Stimulated activated naive CD4-positive, alpha-beta T cell treated with Interleukin-2 at 50 U/mL for 16 hours (primary cell): Measurements from ENCODE around the gene RETREG3.
"Not testable (repeated sequence)": the region's sequence is repeated elsewhere in the genome, so short reads cannot be mapped to it uniquely, and the experiment has no call there.

ENCODE experiments used
- DNase-seq: peaks from one replicate; lab custom pipeline; 2025; lab: John Stamatoyannopoulos, UW

The RETREG3 gene

DNA sequence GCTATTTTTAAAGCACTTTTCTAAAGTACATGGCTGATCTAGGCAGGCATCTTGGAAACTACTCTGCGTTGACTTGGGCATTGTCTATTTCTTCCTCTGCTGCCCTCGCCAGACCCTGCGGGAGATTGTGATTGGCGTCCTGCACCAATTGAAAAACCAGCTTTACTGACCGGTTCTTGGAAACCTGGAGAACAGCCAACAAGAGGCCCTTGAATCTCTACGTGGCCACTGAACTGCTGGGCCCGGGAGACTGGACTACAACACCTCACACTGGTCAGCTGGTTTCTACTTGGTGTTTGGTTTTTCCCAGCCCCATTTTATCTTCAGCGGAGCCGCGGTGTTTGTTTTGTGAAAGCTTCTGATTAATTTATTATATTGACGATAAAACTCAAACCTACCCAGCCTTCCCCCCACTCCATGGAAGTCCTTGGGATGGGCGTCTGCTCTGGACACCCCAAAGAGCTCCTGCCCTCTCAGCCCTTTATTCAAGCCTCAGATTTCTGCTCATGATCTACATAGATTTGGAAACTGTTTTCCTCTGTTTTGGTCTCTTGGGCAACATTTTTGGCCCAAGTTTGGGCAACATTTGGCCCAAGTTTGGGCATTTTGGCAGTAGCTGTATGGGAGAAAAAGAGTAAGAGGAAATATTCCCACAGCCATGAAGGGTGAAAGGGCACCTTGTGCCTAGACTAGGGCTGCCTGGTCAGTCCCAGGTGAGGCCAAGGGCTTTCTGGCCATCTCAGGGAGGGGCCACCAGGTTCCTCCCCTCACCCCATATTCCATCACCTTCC is 37.5 kb downstream of the RETREG3 start:
- DNase-seq, result no peak

DNA sequence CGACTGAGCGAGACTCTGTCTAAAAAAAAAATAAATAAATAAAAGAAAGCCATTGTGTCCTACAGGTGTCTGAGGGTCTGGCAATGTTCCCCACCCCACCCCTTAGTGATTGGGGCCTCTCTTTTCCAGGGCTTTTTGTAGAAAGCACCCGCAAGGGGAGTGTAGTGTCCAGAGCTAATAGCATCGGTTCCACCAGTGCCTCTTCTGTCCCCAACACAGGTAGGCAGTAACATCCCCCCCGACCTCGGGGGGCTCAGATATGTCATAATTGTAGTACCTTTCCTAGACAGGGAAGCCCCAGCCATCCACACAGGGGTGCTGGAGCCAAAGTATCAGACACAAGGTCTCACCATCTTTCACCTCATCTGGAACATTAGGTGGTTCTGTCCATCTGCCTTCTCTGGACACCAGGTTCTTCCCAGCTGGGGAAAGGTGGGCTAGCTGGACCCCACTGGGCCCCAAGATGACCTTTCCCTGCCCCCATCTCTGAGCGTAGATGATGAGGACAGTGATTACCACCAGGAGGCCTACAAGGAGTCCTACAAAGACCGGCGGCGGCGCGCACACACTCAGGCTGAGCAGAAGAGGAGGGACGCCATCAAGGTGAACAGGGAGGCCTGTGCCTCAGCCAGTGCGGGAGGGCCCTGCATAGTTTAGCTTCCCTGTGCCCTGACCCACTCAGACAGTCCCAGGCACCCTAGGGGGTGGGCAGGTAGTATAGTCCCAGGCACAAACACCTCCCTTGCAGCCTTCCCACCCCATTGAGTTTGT is 40.6 kb downstream of the RETREG3 start:
- DNase-seq, result no peak

DNA sequence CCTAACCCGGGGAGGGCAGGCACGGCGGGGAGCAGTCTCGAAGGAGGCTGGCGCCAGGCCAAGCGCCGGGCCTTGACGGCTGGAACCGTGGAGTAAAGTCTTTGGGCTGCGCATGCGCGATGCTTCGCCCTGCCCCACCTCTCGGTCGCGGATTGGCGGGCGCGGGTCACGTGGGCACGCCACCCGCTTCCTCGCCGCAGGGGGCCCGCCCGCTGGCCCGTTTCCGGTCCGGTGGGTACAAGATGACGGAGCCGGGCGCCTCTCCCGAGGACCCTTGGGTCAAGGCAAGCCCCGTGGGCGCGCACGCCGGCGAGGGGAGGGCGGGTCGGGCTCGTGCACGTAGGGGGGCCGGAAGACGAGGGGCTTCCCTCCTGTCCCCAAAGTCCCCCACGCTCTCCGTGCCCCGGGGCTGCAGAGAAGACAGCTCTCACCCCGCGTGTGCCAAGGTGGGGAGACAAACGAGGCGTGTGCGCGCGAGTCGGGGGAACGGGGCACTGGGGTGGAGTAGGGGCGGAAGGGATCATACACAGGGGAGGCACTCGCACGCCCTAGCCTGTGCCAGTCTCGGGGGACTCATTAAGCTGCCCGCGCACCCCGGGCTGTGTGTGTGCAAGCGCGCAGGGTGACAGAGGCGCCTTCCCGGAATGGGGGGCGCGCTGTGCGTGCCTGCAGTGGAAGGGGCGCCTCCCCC is 42.1 kb downstream of the RETREG3 start, which contains the start of gene MLX:
Gene MLX (plus strand): TSS at position 218 of the 691 bp plus-strand sequence. CDS start 25 bp downstream, at position 243.
- DNase-seq, result peak; percentile 85

DNA sequence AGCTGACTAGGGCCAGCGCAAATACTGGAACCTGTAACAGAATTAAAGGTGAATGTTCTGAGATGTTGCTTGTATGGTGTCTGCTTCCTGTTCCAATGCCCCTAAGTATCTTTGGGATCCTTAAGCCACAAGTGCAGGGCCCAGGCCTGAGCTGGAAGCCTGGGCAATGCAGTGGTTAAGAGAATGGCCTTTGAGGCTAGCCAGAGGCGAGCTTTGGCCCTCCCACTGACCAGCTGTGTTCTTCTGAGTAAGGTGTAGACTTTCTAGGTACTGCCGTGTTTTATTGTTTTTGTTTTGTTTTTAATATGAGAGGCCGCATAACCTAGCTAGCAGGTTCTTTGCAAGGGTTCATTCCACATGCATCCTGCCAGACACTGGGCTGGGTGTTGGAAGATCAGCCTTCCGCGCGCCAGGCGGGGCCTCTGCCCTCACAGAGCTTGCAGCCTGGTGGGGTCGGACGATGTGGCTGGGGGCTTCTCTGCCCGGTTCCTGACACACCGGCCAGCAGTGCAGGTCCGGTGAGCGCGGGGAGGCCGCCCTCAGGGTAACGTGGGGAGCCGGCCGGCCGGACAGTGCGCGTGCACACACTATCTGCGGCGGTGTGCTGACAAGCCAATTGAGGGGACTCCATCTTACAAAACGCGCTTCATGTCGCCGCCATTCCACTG is 42.8 kb downstream of the RETREG3 start:
- DNase-seq, result no peak

DNA sequence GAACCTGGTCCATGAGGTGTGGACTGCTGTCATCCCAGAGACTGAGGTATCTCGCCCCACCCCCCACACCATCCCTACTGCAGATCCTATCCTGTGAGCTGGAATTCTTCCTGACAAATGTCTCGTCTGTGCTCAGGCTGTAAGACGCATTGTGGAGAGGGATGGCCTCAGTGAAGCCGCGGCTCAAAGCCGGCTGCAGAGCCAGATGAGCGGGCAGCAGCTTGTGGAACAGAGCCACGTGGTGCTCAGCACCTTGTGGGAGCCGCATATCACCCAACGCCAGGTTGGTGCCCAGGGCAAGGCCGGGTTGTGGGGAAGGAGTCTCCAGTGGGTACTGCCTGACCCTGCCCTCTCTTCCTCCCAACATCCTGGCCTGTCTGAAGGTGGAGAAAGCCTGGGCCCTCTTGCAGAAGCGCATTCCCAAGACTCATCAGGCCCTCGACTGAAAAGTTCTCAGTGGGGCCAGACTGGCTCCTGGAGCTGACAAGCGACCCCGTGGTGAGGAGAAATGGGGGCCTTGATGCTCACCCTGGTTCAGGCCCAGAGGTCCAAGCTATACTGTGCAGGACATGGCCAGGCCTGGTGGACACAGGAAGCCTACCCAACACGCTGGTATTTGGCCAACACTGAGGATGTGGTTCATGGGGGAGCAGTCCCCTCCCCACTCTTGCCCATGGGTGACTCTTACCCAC is 43.5 kb downstream of the RETREG3 start:
- no peak for DNase-seq

DNA sequence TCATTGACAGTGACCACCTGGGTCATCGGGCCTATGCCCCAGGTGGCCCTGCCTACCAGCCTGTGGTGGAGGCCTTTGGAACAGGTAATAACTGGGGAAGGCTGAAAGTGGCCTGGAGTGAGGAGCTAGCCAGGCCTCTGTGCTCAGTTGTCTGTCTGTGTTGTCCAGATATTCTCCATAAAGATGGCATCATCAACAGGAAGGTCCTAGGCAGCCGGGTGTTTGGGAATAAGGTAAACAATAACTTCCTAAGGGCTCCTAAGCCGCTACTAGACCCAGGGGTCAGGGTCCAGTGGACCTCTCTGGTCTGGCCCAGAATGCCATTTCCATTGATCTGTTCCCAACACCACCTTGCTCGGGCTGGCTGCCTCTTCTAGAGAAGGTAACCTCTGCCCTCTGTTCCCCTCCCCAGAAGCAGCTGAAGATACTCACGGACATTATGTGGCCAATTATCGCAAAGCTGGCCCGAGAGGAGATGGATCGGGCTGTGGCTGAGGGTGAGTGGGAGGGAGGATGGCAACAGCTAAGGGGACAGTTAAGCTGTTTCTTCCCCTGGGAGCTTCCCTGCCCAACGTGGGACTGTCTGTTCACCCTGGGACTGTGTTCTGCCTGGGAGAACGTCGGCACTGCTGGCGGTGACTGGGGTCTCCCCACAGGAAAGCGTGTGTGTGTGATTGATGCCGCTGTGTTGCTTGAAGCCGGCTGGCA is 44.2 kb downstream of the RETREG3 start:
- DNase-seq, result no peak

DNA sequence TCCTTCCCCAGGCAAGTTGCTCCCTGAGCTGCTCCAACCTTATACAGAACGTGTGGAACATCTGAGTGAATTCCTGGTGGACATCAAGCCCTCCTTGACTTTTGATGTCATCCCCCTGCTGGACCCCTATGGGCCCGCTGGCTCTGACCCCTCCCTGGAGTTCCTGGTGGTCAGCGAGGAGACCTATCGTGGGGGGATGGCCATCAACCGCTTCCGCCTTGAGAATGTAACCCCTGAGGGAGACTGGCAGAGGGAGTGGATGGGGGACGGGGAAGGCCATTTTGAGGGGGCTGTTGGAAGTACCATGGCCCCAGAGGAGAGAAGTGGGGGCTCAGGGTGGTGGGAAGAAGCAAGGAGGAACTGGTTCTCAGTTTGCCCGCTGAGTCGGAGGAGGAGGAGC is 45.2 kb downstream of the RETREG3 start:
- DNase-seq, result no peak

DNA sequence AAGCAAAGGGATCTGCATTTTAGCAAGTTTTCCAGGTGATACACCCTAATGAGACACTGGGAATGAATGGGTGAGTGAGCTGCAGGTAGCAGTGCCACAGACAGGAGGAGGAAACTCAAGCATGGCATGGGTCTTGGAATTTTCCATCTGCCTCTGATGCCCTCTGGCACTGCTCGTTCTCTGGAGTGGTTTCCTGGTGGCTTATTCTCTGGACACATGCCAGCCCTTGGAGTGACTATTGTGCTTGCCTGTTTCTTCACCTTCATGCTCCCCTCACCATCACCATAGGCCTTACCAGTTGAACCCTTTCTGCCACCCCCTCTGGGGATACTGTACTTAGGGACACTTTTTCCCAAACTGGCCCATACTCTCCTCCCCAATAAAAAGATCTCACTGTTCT is 45.6 kb downstream of the RETREG3 start:
- no peak for DNase-seq

DNA sequence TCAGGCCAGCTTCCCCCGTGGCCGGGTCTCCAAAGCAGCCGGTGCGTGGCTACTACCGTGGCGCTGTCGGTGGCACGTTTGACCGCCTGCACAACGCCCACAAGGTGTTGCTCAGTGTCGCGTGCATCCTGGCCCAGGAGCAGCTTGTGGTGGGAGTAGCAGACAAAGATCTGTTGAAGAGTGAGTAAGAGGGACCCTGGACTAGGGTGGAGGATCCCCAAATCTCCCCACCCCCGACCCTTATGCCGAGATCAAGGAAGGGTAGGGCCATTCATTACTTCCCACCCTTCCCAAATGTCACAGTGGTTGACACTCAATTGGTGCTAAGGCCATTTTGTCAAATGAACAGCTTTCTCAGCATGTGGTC is 46.0 kb downstream of the RETREG3 start:
- no peak for DNase-seq

DNA sequence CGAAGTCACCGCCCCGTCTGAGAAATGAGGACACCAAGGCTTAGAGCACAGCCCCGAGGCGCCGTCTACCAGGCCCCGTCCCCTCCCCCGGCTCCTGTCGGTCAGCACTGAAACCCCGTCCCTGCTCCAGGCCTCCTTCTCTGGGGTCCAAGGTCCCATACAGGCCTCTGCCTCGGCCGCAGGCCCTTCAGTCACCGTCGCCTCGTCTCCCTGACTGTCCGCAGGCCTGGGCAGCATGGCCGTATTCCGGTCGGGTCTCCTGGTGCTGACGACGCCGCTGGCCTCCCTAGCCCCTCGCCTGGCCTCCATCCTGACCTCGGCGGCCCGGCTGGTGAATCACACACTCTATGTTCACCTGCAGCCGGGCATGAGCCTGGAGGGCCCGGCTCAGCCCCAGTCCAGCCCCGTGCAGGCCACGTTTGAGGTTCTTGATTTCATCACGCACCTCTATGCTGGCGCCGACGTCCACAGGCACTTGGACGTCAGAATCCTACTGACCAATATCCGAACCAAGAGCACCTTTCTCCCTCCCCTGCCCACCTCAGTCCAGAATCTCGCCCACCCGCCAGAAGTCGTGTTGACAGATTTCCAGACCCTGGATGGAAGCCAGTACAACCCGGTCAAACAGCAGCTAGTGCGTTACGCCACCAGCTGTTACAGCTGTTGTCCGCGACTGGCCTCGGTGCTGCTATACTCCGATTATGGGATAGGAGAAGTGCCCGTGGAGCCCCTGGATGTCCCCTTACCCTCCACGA is 46.6 kb downstream of the RETREG3 start:
- no peak for DNase-seq

DNA sequence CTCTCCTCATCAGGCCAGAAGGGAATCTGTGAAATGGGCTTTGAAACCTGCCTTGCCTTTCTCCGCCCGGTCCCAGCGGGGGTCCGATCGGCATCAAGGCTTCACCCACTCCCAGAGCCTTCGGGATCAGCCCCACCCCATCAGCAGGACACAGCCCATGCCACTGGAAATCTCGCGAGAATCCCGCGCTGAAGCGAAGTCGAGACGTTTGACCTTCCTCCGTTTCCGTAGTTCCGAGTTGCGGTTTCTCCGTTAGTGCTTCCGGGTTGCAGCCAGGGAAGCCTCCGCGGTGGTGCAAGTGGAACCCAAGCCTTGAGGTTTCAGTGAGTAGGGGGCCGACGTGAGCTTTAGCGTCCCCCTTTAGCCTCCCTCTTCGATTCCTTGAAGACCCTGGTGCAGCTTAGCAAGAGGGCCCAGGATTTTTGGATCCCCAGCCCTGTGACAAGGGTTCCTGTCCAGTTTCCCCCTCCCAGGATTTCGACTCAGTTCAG is 47.2 kb downstream of the RETREG3 start, which contains the start of gene COASY:
Gene COASY (plus strand): TSS at position 252 of the 491 bp plus-strand sequence. CDS start 475 bp downstream, outside the sequence.
- DNase-seq, result peak; percentile 90

DNA sequence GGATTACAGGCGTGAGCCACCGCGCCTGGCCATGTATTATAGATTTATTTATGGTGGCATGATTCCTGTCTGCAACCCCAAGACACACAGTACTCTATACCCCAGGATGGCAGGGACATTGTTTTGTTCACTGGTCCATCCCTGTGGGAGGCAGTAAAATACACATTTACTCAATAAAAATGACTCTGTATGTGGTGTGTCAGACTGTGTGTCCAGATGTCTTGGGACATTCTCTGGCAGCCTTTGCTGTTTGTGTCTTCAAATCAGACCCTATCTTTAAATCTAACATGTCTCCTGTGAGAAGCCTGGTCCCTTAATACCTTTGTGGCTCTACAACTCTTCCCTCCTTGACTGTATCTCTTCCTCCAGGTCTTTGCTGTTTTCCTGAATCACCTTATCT is 48.9 kb downstream of the RETREG3 start:
- no peak for DNase-seq

DNA sequence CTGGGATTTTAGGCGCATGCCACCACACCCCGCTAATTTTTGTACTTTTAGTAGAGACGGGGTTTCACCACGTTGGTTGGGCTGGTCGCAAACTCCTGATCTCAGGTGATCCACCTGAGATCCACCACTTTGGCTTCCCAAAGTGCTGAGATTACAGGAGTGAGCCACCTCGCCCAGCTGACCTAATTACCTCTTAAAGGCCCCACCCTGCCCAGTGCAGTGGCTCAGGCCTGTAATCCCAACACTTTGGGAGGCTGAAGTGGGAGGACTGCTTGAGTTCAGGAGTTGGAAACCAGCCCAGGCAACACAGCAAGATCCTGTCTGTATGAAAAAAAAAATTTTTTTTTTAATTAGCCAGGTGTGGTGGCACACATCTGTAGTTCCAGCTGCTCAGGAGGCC is 50.1 kb downstream of the RETREG3 start:
- no peak for DNase-seq

DNA sequence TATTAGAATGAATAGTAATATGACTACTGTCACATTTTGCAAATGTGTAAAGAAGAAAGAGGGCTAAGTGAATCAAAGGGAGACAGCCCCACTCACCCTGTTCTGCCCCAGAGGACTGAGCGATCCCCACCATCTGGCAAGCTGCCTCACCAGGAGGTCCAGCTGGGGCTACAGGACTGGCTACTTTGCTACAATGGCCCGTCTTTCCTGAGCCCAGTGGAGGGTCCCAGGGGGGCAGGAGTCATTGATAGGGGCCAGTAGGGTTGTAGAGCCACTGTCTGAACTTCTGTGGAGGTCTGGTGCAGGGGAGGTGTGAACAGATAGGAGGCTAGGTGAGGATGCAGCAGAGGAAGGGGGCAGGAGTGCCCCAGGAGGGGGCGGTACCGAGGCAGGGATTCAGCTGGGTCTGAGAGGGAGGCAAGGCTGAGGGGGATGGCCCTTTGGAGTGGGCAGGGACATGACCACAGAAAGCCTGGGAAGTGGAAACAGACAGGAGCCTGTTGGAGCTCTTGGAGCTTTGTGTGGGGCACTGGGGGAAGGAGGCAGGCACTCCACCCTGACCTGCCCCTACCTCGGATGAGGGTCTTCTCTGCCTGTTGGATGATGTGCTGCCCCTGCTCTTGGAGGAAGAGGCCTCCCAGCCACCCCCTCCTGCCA is 53.1 kb downstream of the RETREG3 start:
- not testable (repeated sequence) for DNase-seq

DNA sequence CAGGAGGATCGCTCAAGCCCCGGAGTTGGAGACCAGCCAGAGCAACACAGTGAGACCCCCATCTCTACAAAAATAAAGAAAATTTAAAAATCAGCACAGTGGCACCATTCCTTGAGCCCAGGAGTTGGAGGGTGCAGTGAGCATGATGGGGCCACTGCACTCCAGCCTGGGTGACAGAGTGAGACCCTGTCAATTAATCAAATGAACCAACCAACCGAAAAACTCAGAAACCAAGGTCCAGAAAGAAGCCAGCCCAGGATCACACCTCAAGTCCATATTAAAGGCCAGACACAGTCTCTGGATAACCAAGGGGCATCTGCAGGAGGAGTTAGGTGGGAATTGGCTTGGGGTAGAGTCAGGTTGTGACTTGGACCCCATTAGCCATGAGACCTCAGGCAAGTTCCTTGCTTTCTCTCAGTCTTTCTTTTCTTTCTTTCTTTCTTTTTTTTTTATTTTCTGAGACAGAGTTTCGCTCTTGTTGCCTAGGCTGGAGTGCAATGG is 54.0 kb downstream of the RETREG3 start:
- no peak for DNase-seq

DNA sequence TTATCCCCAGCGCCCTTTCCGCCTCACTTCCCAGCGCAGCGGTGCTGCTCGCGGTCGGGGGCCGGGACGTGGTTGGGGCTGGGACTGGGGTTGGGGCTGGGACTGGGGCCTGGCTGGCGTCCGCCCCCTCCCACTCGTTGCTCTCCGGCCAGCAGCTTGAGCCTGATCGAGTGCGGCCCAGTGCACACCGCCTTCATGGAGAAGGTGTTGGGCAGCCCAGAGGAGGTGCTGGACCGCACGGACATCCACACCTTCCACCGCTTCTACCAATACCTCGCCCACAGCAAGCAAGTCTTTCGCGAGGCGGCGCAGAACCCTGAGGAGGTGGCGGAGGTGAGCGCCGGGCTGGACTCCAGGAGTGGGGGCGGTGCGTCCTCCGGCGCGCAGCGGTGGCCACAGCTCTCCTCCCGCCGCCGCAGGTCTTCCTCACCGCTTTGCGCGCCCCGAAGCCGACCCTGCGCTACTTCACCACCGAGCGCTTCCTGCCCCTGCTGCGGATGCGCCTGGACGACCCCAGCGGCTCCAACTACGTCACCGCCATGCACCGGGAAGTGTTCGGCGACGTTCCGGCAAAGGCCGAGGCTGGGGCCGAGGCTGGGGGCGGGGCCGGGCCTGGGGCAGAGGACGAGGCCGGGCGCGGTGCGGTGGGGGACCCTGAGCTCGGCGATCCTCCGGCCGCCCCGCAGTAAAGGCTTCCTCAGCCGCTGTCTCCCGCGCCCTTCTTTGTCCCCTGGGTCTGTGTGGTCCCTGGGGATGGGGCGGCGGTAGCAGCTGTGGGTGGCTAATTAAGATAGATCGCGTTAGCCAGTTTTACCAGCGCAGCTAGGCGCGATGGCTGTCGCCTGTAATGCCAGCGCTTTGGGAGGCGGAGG is 54.7 kb downstream of the RETREG3 start:
- DNase-seq, result peak; percentile 66

DNA sequence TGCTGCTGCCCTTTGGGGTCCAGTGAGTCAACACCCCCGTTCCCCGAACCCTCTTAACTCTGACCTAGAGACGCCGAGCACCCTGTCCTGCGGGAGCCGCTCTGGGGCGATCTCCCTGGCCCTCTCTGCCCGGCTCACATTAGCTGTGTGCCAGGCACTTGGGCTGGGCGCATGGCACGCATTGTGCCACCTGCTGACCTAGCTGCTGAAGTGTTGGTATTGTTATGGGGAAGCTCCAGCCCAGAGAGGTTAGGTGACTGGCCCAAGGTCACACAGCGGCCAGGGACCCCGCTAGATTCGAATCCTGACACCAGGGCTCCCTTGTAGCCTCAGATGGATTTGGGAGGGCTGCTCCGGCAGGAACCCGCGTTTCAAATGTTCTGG is 55.3 kb downstream of the RETREG3 start:
- DNase-seq, result peak; percentile 16

DNA sequence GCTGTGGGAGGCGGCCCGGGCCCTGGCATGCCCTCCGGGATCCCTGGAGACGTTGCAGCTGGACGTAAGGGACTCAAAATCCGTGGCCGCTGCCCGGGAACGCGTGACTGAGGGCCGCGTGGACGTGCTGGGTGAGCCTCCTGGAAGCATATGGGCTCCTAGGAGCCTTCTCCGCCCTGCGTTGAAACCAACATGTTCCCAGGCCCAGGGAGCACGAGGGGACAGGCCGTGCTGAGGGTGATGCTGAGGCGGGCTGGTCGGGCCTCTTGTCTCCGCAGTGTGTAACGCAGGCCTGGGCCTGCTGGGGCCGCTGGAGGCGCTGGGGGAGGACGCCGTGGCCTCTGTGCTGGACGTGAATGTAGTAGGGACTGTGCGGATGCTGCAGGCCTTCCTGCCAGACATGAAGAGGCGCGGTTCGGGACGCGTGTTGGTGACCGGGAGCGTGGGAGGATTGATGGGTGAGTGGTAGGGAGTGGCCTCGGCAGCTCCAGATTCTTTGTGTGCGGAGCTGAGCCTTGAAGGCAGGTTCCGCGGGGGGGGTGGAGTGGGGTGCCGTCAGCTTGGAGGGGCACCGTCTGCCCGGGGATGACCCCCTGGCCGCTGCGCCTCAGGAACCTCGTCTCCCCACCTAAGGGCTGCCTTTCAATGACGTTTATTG is 55.9 kb downstream of the RETREG3 start:
- DNase-seq, result no peak
